SH-SY5Y (cell line): Measurements from ENCODE around the gene HSPH1.

Experiments
- GATA2 ChIP-seq: IDR thresholded peaks from 2 replicates; pipeline ENCODE4 v1.6.1; 2011; ENCODE audit warnings: mild to moderate bottlenecking, low read depth, low read length
- GATA3 ChIP-seq: IDR thresholded peaks from 2 replicates; pipeline ENCODE4 v1.6.1; 2011; ENCODE audit warnings: low read depth, mild to moderate bottlenecking, low read length, moderate library complexity

DNA sequence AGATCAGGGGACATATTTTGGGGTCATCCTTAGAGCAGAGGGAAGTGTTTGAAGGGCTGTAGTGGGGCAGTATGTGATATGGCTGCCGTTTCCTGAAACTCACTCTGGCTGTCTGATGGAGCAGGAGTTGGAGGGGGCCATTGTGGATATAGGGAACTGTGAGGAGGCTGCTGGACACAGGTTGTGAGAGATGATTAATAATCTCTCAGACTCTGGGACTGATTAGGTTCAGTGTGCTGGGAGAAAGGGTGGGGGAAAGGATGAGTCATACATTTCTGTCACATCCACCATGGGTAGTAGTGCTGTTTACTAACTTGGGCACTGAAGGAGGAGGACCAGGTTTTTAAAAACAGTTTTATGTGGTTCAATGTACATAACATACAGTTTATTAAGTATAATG, 42.9 kb upstream of the HSPH1 start:
- no peak for TF ChIP-seq GATA2
- TF ChIP-seq GATA3 = no peak
